GM12872 (cell line): ENCODE results near the gene CDK8.

Experiments used
- CTCF ChIP-seq: IDR thresholded peaks from 3 replicates; pipeline ENCODE4 v1.5.1; 2011; ENCODE audit warnings: low read depth, mild to moderate bottlenecking, low read length, moderate library complexity; ENCODE audit not compliant: insufficient read depth

CDK8 gene

GRCh38 chr13:26412936-26413716 is 159.2 kb downstream of the CDK8 start:
- no peak for TF ChIP-seq CTCF

GRCh38 chr13:26420282-26420960 is 166.5 kb downstream of the CDK8 start:
- TF ChIP-seq CTCF: no peak

- TF ChIP-seq CTCF: no peak
These were observed 168.1 kb downstream of the CDK8 start for GRCh38 chr13:26422036-26422435.

GRCh38 chr13:26423629-26424028 is 169.7 kb downstream of the CDK8 start:
- TF ChIP-seq CTCF: no peak

- TF ChIP-seq CTCF: no peak
These were observed 170.3 kb downstream of the CDK8 start for GRCh38 chr13:26424181-26424580.

- TF ChIP-seq CTCF: no peak
These were observed 171.8 kb downstream of the CDK8 start for GRCh38 chr13:26425443-26426358.

GRCh38 chr13:26433776-26434175 is 179.8 kb downstream of the CDK8 start:
- TF ChIP-seq CTCF: no peak
